ENCODE results near the gene BMX.

Gene BMX

DNA sequence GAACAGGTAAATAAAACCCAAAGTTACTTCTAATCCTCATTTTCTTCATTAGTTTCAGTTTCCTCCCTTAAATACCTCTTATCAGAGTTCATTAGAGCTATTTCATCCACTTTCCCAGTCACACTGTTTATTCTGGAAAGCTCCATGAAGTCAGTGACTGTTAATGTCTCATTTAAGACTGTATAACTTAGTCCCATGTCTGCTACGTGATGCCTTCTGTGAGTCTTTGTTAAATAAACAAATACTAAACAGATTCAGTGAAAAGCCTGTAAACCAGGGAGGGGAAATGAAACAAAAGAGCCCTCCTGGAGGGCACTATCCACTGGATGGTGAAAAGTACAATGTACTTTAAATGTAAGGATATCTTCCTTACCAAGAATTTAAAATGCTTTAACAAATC lies 75.4 kb downstream of the BMX start:
- no peak for DNase-seq

DNA sequence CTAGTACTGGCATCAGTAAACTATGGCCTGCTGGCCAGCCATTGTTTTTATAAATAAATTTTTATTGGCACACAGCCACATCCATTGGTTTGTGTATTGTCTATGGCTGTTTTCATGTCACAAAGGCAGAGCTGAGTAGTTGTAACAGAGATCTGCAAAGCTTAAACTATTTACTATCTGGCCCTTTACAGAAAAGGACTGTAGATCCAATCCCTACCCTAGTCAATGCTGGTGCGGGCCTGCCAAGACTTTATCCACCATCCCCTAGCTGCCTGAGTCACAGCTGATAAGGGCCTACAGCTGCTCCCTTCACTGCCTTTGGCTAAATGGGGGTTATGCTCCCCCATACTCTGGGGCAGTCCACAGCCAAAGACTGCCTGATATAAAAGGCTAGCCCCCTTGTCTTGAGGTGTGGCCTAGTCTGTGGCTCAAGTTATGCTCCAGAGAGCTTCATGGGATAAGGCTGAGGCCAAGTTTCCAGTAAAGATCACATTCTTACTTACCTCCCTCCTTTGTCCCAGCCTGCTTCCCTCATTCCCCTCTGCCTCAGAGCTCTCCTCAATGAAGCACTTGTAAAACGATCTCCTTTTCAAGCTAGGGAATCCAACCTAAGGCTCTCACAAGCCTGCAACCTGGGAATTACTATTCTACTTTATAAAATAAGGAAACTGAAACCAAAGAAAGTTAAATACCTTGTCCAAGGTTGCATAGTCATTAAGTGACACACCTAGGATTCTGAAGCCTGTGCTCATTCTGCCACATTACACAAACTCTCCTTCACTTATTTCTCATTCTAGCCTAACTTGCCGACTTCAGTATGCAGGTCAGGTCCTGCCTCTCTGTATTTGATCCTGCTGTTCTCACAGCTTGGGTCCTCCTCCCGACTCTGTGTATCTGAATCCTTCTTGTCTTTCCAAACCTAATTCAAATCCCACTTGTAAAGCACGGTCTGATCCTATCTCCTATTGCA lies 79.5 kb downstream of the BMX start:
- no peak for DNase-seq

DNA sequence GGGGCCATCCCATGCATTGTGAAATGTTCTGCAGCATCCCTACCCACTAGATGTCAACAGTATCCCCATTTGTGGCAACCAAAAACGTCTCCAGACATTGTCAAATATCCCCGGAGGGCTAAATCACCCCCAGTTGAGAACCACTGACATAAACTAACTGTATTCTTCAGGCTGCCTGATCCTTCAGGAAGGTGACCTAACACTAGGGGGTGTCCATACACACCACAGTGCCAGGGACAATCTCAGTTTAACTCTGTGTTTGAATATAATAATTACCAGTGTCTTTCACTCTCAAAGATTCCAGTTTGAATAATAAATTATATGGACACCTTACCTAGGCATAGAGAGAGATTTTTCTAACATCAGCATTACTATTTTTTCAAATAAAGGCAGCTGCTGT lies 93.8 kb downstream of the BMX start:
- no peak for DNase-seq

DNA sequence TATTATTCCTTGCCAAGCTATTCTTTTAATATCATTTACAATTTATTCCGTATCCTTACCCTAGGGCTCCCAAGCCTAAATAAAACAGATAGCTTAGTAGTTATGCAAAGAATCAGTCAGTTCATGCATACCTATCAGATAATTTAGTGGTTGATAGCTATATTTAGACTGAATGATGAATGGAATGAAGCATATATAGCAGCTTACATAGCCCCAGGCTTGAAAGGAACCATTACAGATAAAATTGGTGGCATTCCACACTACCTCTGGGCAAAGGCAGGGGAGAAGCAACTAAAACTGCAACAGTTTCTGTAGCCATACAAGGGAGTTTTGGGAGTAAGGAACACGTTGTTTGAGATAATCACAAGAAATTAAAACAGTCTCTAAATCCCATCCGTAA lies 97.4 kb downstream of the BMX start:
- DNase-seq, result no peak

DNA sequence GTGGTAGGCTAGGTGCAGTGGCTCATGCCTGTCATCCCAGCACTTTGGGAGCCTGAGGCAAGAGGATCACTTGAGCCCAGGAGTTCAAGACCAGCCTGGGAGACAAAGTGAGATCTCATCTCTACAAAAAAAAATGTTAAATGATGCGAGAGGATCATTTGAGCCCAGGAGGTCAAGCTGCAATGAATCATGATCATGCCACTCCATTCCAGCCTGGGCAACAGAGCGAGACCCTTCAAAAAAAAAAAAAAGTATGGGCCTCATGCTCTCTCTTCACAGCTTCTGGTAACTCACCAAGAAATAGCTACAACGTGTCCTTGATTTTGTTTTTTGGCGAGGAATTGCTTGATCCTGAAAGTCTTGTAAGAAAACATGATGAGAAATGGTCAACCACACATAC lies 98.9 kb downstream of the BMX start:
- DNase-seq, result no peak

DNA sequence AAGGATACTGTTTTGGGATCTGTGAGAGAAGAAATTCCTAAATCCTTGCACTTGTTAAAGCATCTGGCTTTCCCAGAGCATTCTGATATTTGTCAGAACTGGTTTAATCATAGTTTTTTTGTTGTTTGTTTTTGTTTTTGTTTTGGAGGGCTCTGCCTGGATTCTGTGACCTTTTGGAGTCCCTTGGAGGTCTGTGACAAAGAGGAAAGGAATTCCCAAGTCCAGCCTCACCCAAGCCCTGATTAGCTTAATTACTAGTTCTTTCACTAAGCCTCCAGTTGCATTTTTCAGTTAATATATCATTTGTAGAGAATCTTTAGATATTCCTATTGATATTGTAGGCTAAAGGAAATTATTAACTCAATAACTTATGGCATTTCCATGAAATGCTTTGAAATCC lies 99.4 kb downstream of the BMX start:
- no peak for DNase-seq

DNA sequence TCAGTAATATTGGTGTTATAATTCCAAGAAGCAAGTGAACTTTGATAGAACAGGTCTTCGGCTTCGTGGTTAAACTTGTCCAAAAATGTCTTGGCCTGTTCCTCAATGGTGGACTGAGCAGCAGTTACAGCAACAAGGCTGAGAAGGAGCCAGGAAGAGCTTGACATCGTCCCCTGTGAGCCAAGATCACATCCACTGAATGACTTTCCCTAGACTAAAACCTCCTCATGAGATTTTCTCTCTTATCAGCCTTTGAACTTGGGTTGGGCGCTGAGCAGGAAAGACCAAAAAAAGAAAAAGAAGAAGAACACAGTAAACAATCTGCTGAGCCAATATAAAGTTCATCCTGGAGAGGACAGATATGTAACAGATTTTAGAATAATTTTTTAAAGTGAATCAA lies 100.1 kb downstream of the BMX start, which contains the start of gene ACE2:
Gene ACE2 (minus strand): TSS at position 216 of the 400 bp plus-strand sequence. CDS start 49 bp downstream, at position 167.
- no peak for DNase-seq

DNA sequence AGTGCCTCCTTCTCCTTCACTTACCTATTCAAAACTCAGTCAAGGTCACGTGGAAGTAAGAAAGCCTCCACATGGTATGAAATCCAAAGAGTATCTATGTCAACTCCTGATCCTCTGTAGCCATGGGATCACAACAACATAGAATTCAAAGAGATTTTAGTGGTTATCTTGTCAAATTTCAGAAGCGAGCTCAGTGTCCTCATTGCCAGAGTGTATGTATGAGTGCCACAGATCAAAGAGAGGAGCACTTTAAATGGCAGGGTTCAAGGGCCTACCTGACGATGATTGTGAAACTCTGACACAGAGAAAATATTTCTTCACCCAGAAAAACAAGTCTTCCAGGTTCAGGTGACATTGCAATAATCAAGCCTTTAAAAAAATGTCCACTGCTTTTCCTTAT lies 101.3 kb downstream of the BMX start:
- no peak for DNase-seq

DNA sequence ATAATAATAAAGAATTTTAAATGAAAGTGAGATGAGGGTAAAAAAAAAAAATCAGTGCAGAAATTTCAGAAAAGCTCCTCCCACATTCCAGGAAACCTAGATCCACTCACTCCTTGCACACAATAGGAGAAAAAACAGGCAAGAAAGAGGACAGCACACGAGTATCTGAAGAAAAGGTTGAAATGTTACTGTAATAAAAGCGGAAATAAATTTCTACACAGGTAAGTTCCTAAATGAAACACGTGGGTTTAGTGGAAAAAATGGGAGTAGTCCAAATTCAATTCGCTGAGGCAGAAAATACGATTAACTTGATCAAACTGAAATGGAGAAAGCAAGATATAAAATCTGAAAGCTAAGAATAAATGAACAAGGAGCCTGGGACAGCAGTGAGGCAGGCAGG lies 102.2 kb downstream of the BMX start:
- no peak for DNase-seq

DNA sequence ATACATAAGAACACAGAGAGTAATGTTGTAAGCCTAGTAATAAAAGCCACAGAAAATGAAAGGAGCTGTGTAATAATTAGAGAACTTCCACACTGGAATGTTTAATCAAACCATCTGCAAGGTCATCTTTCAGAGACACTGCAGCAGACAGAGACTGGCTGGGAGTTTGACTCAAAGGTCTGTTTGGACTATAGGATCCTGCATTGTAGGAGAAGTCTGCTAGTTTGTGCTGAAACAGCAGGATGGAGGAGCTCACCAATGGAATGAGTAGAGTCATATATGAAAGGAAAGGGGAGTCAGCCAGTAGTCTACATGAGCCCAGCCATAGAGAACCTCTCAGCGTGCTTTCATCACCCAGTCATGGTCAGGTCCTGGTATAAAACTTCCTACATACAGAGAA lies 104.6 kb downstream of the BMX start:
- DNase-seq, result no peak

Data from activated naive CD4-positive, alpha-beta T cell treated with anti-CD3 and anti-CD28 coated beads, Interleukin-2, amount 50 U/mL, for 16 hours (primary cell).